ENCODE measurements around the gene ABHD5. TPM values are rescaled to one million over a fixed set of nuclear protein-coding genes. Genes with fewer than 3 reads are reported as not detected.
A peak's percentile ranks its signal among the peaks of the same experiment; 100 is the strongest.

The ABHD5 gene
- total and polyA plus RNA-seq, 8 donors, result 8.4 to 14.1 (median 11.3) TPM

DNA sequence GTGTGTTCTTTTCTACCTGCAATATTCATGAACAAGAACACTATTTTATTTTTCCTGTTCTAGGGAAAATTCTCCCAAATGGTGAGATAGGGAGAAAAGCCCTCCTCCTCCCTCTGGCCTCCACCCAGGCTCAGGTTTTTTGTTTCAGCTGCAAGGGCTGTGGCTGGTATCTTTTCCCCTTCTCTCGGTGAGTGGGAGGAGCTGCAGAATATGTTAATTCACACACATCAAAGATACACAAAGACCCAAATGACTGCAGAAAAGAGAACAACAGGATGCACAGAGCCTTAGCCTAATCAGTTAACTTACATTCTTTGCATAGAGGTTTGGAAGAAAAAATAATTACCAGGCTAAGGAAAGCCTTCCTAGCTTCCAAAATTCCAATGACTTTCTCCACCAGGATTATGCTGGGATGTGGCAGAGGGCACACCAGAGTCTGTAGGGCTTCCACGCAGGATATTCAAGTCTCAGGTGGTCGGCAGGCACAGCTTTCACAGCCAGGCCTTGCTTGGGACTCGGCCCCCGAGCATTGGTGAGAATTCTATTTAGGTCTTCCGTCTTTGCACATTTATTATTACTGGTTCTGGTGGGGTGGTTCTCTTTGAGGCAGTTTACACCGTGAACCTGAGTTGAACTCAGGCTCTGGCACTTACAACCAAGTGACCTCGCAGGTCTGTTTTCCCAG is 64.9 kb downstream of the ABHD5 start:
- Histone ChIP-seq H3K9me3 (no peaks in the 10 kb centered on the region), H3K4me1 (no peaks in the 10 kb centered on the region), H3K36me3 (no peaks in the 10 kb centered on the region), H3K4me3 (no peak overlapping the region), H3K27ac (no peak overlapping the region), H3K27me3 (no peaks in the 10 kb centered on the region)
- TF ChIP-seq, protein P1, sequence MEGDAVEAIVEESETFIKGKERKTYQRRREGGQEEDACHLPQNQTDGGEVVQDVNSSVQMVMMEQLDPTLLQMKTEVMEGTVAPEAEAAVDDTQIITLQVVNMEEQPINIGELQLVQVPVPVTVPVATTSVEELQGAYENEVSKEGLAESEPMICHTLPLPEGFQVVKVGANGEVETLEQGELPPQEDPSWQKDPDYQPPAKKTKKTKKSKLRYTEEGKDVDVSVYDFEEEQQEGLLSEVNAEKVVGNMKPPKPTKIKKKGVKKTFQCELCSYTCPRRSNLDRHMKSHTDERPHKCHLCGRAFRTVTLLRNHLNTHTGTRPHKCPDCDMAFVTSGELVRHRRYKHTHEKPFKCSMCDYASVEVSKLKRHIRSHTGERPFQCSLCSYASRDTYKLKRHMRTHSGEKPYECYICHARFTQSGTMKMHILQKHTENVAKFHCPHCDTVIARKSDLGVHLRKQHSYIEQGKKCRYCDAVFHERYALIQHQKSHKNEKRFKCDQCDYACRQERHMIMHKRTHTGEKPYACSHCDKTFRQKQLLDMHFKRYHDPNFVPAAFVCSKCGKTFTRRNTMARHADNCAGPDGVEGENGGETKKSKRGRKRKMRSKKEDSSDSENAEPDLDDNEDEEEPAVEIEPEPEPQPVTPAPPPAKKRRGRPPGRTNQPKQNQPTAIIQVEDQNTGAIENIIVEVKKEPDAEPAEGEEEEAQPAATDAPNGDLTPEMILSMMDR (IDR thresholded peaks at IDR 0.05), result no peak
- no peak for ATAC-seq
- 59 to 67% methylated on average over 8 of the region's 8 CpGs for WGBS, 2 donors
- DNase-seq, result no peak
- intact Hi-C loops (cut with DNase I), result no loop called here
- FAIRE-seq, result no peak

DNA sequence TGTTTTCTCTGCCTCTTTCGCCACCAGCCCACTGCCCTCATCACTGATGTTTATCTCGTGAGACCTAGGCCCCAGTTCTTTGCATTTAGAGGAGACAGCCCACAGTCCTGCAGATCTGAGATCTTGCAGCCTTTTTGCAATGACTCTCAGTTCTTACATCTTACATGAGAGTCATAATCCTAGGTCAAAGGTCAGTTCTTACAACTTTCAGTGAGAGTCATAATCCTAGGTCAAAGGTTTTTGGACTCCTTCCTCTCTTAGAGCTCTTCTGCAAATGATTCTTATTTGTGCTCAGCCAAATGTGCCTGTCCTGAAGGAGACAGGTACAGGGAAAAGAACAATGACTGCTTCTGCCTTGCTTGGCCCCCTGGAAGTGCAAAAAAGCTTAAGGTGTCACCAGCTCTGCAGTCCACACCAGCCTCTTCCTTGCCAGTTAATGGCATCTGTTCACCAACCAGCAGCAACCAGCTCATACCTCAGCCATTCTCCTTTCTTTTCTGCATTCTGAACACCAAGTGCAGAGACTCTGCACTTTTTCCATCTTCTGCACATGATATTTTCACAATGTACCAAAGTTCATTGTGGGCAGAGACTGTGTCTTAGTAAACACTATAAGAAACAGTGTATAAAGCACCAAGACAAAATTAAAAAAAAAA is 67.1 kb downstream of the ABHD5 start:
- no peak for ATAC-seq
- no peak for DNase-seq
- H3K4me3 ChIP-seq, result no peak overlapping the region
- no peak overlapping the region for H3K27ac ChIP-seq
- no peaks in the 10 kb centered on the region for H3K9me3 ChIP-seq
- FAIRE-seq, result no peak
- WGBS, 2 donors, result 76 to 81% methylated on average over 2 of the region's 2 CpGs
- no peaks in the 10 kb centered on the region for H3K27me3 ChIP-seq
- intact Hi-C loops (cut with DNase I), result no loop called here
- no peaks in the 10 kb centered on the region for H3K4me1 ChIP-seq
- no peaks in the 10 kb centered on the region for H3K36me3 ChIP-seq
- TF ChIP-seq, protein P1 (IDR thresholded peaks at IDR 0.05), result no peak

DNA sequence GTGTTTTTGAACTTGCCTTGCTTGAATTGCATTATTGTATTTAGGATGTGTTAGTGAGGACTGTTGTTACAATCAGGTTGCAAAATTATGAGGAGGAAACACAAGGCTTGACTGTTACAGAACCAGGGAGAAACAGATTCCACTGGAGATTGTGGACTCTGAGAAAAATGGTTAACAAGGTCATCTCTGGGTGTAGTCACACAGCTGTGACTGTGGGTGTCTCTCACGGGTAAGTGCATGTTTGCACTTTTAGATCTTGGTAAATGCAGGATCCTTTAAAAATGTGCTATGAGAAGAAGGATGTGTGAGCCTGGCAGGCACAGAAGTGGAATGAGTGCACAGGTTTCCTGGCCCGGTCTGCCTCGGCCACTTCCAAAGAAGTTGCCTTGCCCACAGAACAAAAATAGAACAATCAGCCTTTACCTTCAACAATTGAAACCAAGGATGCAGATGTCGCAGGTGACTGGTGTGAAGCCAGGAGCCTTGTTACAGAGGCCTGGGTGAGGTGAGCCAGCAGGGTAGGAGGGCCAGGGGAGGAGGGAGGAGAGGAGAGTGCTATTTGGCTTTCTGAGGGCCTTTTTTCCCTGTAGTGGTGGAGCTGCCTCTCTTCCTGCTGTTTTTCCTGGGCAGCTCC is 68.0 kb downstream of the ABHD5 start:
- ATAC-seq (no peak), FAIRE-seq (no peak), DNase-seq (no peak)
- intact Hi-C loops (cut with DNase I), result no loop called here
- Histone ChIP-seq H3K9me3 (no peaks in the 10 kb centered on the region), H3K4me3 (no peak overlapping the region), H3K27me3 (no peaks in the 10 kb centered on the region), H3K4me1 (no peaks in the 10 kb centered on the region), H3K27ac (no peak overlapping the region), H3K36me3 (no peaks in the 10 kb centered on the region)
- WGBS, 2 donors, result 50 to 52% methylated on average over 4 of the region's 4 CpGs
- TF ChIP-seq, protein P1 (IDR thresholded peaks at IDR 0.05), result no peak

DNA sequence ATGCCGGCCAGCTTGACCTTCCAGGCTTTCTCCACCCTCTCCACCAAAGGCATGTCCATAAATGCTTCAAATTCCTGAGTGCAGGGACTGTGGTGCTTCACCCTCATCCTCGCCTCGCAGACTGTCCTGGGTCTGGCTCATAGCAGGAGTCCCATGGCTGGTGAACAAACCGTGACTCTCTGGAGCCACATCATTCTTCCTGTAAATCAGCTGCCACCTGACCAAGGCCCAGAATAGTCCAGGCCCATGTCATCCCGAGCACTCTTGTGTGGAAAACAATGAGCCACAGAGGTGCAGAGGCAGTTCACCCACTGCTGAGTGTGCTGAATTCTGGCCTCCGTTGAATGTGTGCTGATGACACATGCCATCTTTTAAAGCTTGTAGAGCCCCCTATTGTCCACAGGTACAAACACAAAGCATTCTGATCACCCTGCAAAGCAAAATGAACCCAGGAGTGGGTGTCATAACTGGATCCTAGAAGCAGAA is 68.6 kb downstream of the ABHD5 start:
- intact Hi-C loops (cut with DNase I), result no loop called here
- 65 to 71% methylated on average over 6 of the region's 6 CpGs for WGBS, 2 donors

More for the DNA sequence above, 68.6 kb downstream of the ABHD5 start:
- no peaks in the 10 kb centered on the region for H3K36me3 ChIP-seq
- no peaks in the 10 kb centered on the region for H3K27me3 ChIP-seq
- no peak for DNase-seq
- H3K4me1 ChIP-seq, result no peaks in the 10 kb centered on the region
- FAIRE-seq, result no peak
- no peak overlapping the region for H3K4me3 ChIP-seq
- H3K27ac ChIP-seq, result no peak overlapping the region
- H3K9me3 ChIP-seq, result no peaks in the 10 kb centered on the region
- ATAC-seq, result peak in 3 of 4 donors; percentile 28 to 62 (median 34)
- TF ChIP-seq, protein P1 (IDR thresholded peaks at IDR 0.05), result no peak

Measured in pancreas (tissue), 10 donors.